Mucosa of descending colon (tissue), 3 donors: ENCODE measurements around the gene POGZ. TPM values are rescaled to one million over a fixed set of nuclear protein-coding genes. Genes with fewer than 3 reads are reported as not detected.

Experiments used
- ATAC-seq: fragments of 200-7000 bp; cut with Tn5 transposase; one replicate; pipeline ENCODE4 v1.9.1; 2020; ENCODE audit warnings: mild to moderate bottlenecking, moderate library complexity
- DNase-seq, 3 donors: peaks; one replicate each; pipeline ENCODE4 v3.0.0-alpha.2; 2020
- H3K36me3 ChIP-seq: fragments of 200-600 bp; one replicate; pipeline ENCODE4 v1.8.0; 2021; ENCODE audit warnings: low read depth, mild to moderate bottlenecking
- H3K4me1 ChIP-seq: fragments of 200-600 bp; one replicate; pipeline ENCODE4 v1.8.0; 2021; ENCODE audit warnings: low read depth, mild to moderate bottlenecking
- H3K4me3 ChIP-seq: fragments of 200-600 bp; one replicate; pipeline ENCODE4 v1.8.0; 2021; ENCODE audit warnings: mild to moderate bottlenecking
- H3K9me3 ChIP-seq: fragments of 200-600 bp; one replicate; pipeline ENCODE4 v1.8.0; 2021; ENCODE audit warnings: mild to moderate bottlenecking
- intact Hi-C, 2 donors: fragments of 100-400 bp; cut with DNase I in 1 of 2; cut with micrococcal nuclease in 1 of 2; formaldehyde crosslinking; loops; one replicate each; pipeline versions ENCODE4 v1.11.0 to v1.11.1; 2022; cut with DNase I, micrococcal nuclease
- total RNA-seq, 3 donors: library from RNA; stranded (reverse); fragmentation: NEBNext Ultra II Directional in 2 of 3; extraction: Animal tissue kit (Norgen Biotek cat#: 25700) in 2 of 3; gene quantifications; one replicate each; pipeline versions ENCODE4 v1.2.1 to v1.2.4, GENCODE V29; 2021 to 2023
- TF ChIP-seq, protein P1 (sequence below): fragments of 200-600 bp; IDR thresholded peaks from one replicate; pipeline ENCODE4 v1.8.0; 2022; ENCODE audit warnings: antibody characterized with exemption, mild to moderate bottlenecking
- donor health status: DM: no; HTN: no; CAD: no; lungs with moderate emphysema.
- donor health status: DM: no; HTN: no; CAD: no.
- donor health status: DM: no; HTN: yes; CAD: no.

POGZ gene
- total RNA-seq, 3 donors from 2014 or later: 60.4 to 106 (median 77.7) TPM

DNA sequence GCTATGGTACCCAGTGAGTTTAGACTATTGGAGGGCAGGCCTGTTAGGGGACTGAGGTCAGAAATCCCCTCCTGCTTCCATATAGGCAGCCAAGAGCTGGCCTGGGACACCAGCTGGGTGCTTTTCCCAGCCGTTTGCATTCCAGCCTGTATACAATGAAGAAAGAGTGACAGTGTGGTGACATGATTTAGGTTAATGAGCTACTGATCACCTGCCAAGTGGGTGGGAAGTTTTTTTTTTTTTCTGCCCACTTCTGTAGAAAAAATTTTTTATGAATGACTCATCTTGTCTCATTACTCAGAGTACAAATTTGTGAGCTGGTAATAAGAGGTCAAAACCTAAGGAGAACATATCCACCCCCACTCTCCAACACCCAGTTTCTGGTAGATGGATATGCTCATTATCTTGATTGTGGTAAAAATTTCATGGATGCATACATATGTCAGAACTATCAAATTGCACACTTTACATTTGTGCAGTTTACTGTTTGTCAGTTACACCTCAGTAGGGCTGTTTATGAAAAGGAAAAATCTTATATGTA is 35.5 kb upstream of the POGZ start:
- TF ChIP-seq, protein P1, sequence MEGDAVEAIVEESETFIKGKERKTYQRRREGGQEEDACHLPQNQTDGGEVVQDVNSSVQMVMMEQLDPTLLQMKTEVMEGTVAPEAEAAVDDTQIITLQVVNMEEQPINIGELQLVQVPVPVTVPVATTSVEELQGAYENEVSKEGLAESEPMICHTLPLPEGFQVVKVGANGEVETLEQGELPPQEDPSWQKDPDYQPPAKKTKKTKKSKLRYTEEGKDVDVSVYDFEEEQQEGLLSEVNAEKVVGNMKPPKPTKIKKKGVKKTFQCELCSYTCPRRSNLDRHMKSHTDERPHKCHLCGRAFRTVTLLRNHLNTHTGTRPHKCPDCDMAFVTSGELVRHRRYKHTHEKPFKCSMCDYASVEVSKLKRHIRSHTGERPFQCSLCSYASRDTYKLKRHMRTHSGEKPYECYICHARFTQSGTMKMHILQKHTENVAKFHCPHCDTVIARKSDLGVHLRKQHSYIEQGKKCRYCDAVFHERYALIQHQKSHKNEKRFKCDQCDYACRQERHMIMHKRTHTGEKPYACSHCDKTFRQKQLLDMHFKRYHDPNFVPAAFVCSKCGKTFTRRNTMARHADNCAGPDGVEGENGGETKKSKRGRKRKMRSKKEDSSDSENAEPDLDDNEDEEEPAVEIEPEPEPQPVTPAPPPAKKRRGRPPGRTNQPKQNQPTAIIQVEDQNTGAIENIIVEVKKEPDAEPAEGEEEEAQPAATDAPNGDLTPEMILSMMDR: no peak
- Histone ChIP-seq H3K4me1 (no peaks in the 10 kb centered on the region), H3K9me3 (no peaks in the 10 kb centered on the region), H3K4me3 (no peak overlapping the region), H3K36me3 (no peaks in the 10 kb centered on the region)
- no peak for DNase-seq
- intact Hi-C loops: no loop called here
- peak; percentile 68 for ATAC-seq

GRCh38 chr1:151493042-151493441 is 33.7 kb upstream of the POGZ start:
- Histone ChIP-seq H3K4me1 (no peaks in the 10 kb centered on the region), H3K36me3 (no peaks in the 10 kb centered on the region), H3K4me3 (no peak overlapping the region), H3K9me3 (no peaks in the 10 kb centered on the region)
- no peak for ATAC-seq
- no peak for DNase-seq
- TF ChIP-seq, protein P1: no peak
- intact Hi-C loops: no loop called here

DNA sequence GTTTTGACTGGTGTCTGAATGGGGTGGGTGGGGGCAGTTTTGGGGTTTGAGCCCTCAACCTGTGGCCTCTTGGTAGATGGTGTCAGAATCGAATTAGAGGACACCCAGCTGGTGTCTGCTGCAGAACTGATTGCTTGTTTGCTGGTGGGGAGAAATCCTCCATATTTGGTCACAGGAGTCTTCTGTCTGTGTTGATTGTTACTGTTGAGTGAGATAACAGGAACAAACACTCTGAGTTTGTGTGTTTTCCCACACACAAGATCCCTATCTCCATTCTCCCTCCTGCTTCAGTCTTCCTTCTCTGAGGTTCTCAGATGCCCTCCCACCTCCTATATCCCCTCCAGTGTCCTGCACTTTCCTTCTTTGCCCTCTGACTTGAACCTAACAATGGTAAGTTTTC is 32.8 kb upstream of the POGZ start:
- DNase-seq (no peak), ATAC-seq (no peak)
- Histone ChIP-seq H3K4me3 (no peak overlapping the region), H3K9me3 (no peaks in the 10 kb centered on the region), H3K36me3 (no peaks in the 10 kb centered on the region), H3K4me1 (no peaks in the 10 kb centered on the region)
- TF ChIP-seq, protein P1: no peak
- intact Hi-C loops: no loop called here

DNA sequence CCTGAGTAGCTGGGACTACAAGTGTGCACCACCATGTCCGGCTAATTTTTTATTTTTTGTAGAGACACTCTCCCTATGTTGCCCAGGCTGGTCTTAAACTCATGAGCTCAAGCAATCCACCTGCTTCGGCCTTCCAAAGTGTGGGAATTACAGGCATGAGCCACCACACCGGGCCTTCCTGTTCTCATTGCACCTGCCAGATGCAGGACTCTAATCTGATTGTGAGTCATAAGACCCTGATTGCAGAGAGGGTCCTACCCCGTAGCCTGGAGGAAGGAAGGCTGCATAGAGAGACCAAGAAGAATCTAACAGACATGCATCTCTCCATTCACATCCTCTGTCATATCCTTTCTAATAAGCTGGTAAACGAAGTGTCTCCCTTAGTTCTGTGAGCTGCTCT is 32.3 kb upstream of the POGZ start:
- intact Hi-C loops: no loop called here
- Histone ChIP-seq H3K36me3 (no peaks in the 10 kb centered on the region), H3K4me1 (no peaks in the 10 kb centered on the region), H3K9me3 (no peaks in the 10 kb centered on the region), H3K4me3 (no peak overlapping the region)
- TF ChIP-seq, protein P1: no peak
- ATAC-seq (no peak), DNase-seq (no peak)

DNA sequence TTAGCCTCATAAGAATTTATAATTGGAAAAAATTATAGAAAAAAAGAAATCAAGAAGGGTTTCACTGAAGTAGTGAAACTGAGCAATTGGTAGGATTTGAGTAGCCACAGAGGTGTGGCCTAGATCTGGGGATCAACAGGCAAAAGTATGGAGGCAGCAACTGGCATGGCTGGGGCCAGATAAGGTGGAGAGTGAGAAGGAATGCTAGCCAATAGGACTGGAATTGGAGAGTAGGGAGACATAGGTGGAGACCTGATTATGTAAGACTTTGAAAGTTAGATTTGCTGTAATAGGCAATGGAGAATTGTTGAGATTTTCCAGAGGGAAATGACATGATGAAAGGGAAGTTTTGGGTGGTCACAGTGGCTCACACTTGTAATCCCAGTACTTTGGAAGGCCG is 27.3 kb upstream of the POGZ start:
- ATAC-seq: no peak
- Histone ChIP-seq H3K4me3 (no peak overlapping the region), H3K36me3 (no peaks in the 10 kb centered on the region), H3K9me3 (no peaks in the 10 kb centered on the region), H3K4me1 (no peaks in the 10 kb centered on the region)
- DNase-seq: no peak
- TF ChIP-seq, protein P1: no peak
- intact Hi-C loops: no loop called here

DNA sequence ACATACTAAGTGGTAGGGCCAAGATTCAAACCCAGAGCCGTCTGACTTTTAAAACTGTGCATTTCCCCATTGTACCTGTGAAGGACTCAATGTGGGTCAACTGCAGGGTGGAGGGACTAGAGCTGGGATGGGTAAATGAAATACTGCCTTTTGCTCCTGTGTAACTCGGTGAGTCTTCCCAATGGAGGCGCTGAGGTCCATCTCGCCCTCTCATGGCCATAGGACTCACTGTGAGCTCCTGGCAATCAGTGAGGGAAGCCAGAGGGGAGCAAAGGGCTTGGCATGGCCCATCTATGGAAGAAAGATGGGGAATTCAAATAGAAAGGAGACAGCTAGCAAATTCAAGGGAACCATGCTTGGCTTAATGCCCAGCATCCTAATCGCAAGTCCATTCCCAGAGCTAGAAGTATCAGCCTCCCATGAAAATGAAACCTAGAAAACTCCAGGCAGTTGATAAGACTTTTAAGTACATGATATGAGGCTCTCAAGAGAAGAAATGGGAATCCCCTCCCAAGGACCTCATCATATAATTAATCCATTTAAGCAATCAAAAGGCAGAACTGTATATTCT is 26.5 kb upstream of the POGZ start:
- DNase-seq (no peak), ATAC-seq (no peak)
- Histone ChIP-seq H3K4me3 (no peak overlapping the region), H3K36me3 (no peaks in the 10 kb centered on the region), H3K9me3 (no peaks in the 10 kb centered on the region), H3K4me1 (no peaks in the 10 kb centered on the region)
- TF ChIP-seq, protein P1: no peak
- intact Hi-C loops: no loop called here
